ENCODE results near the gene CIDEC.
"Not testable (repeated sequence)": the region's sequence is repeated elsewhere in the genome, so short reads cannot be mapped to it uniquely, and the experiment has no call there.

GRCh38 chr3:9900965-9901415 lies 20.9 kb upstream of the CIDEC start:
- TF ChIP-seq EZH2 (IDR thresholded peaks at IDR 0.05); FOXP2 (optimal IDR thresholded peaks at IDR 0.05; ENCODE audit: control extremely low read depth, extremely low read length, insufficient read depth); POLR2AphosphoS5 (IDR thresholded peaks at IDR 0.05; ENCODE audit: borderline replicate concordance, low read depth, low read length): not testable (repeated sequence)
